ENCODE measurements around the gene GSK3B.

The GSK3B gene

GRCh38 chr3:119885746-119886530, 208.3 kb downstream of the GSK3B start:
- DNase-seq (ENCODE audit: low read depth in 2 of 3, low spot score in 2 of 3), result no peak

- DNase-seq (ENCODE audit: low read depth in 2 of 3, low spot score in 2 of 3), result no peak
Observed at GRCh38 chr3:119884161-119884557, 210.1 kb downstream of the GSK3B start.

- DNase-seq (ENCODE audit: low read depth in 2 of 3, low spot score in 2 of 3), result no peak
Observed at GRCh38 chr3:119883461-119884160, 210.6 kb downstream of the GSK3B start.

GRCh38 chr3:119880966-119881365, 213.3 kb downstream of the GSK3B start:
- no peak for DNase-seq (ENCODE audit: low read depth in 2 of 3, low spot score in 2 of 3)

- no peak for DNase-seq (ENCODE audit: low read depth in 2 of 3, low spot score in 2 of 3)
Observed at GRCh38 chr3:119873646-119874045, 220.6 kb downstream of the GSK3B start.

- no peak for DNase-seq (ENCODE audit: low read depth in 2 of 3, low spot score in 2 of 3)
Observed at GRCh38 chr3:119872773-119873172, 221.5 kb downstream of the GSK3B start.

- no peak for DNase-seq (ENCODE audit: low read depth in 2 of 3, low spot score in 2 of 3)
Observed at GRCh38 chr3:119871571-119871970, 222.7 kb downstream of the GSK3B start.

GRCh38 chr3:119870512-119870911, 223.7 kb downstream of the GSK3B start:
- DNase-seq (ENCODE audit: low read depth in 2 of 3, low spot score in 2 of 3), result no peak

GRCh38 chr3:119864476-119864875, 229.8 kb downstream of the GSK3B start:
- no peak for DNase-seq (ENCODE audit: low read depth in 2 of 3, low spot score in 2 of 3)

- DNase-seq (ENCODE audit: low read depth in 2 of 3, low spot score in 2 of 3), result no peak
Observed at GRCh38 chr3:119862616-119863015, 231.6 kb downstream of the GSK3B start.

- DNase-seq (ENCODE audit: low read depth in 2 of 3, low spot score in 2 of 3), result no peak
Observed at GRCh38 chr3:119861681-119862080, 232.6 kb downstream of the GSK3B start.

- no peak for DNase-seq (ENCODE audit: low read depth in 2 of 3, low spot score in 2 of 3)
Observed at GRCh38 chr3:119859728-119860127, 234.5 kb downstream of the GSK3B start.

GRCh38 chr3:119858957-119859356, 235.3 kb downstream of the GSK3B start:
- no peak for DNase-seq (ENCODE audit: low read depth in 2 of 3, low spot score in 2 of 3)

- no peak for DNase-seq (ENCODE audit: low read depth in 2 of 3, low spot score in 2 of 3)
Observed at GRCh38 chr3:119856695-119857094, 237.6 kb downstream of the GSK3B start.

GRCh38 chr3:119849126-119849525, 245.1 kb downstream of the GSK3B start:
- no peak for DNase-seq (ENCODE audit: low read depth in 2 of 3, low spot score in 2 of 3)

GRCh38 chr3:119841808-119842471, 252.3 kb downstream of the GSK3B start:
- no peak for DNase-seq (ENCODE audit: low read depth in 2 of 3, low spot score in 2 of 3)

- DNase-seq (ENCODE audit: low read depth in 2 of 3, low spot score in 2 of 3), result no peak
Observed at GRCh38 chr3:119835556-119835955, 258.7 kb downstream of the GSK3B start.

GRCh38 chr3:119834754-119835370, 259.4 kb downstream of the GSK3B start:
- DNase-seq (ENCODE audit: low read depth in 2 of 3, low spot score in 2 of 3), result no peak

- DNase-seq (ENCODE audit: low read depth in 2 of 3, low spot score in 2 of 3), result no peak
Observed at GRCh38 chr3:119831941-119832371, 262.3 kb downstream of the GSK3B start.

GRCh38 chr3:119831022-119831421, 263.2 kb downstream of the GSK3B start:
- DNase-seq (ENCODE audit: low read depth in 2 of 3, low spot score in 2 of 3), result no peak

- DNase-seq (ENCODE audit: low read depth in 2 of 3, low spot score in 2 of 3), result no peak
Observed at GRCh38 chr3:119829420-119829819, 264.8 kb downstream of the GSK3B start.

Measured in activated CD8-positive, alpha-beta memory T cell treated with anti-CD3 and anti-CD28 coated beads for 48 hours (primary cell).